ENCODE results near the gene ACCSL. TPM values are rescaled to one million over a fixed set of nuclear protein-coding genes. Genes with fewer than 3 reads are reported as not detected.

The ACCSL gene
- total RNA-seq, 2 donors from 2014 or later: 0.15 to 0.78 TPM

GRCh38 chr11:44104481-44105294 is 56.9 kb downstream of the ACCSL start:
- ATAC-seq: no peak
- H3K36me3 Mint-ChIP-seq (ENCODE audit: low read depth): peaks cover 2% of the 10 kb centered on the region

GRCh38 chr11:44108260-44108659 is 60.5 kb downstream of the ACCSL start:
- Mint-ChIP-seq H3K4me3 (no peak overlapping the region), H3K27me3 (no peaks in the 10 kb centered on the region), H3K36me3 (ENCODE audit: low read depth) (peaks cover 8% of the 10 kb centered on the region), H3K4me1 (peaks cover 18% of the 10 kb centered on the region), H3K27ac (no peak overlapping the region)
- H3K9me3 ChIP-seq (ENCODE audit: control insufficient read depth, low read length, poor library complexity, severe bottlenecking): no peaks in the 10 kb centered on the region
- DNase-seq (no peak), ATAC-seq (no peak)

More at GRCh38 chr11:44104481-44105294, 56.9 kb downstream of the ACCSL start:
- no peak overlapping the region for H3K4me3 Mint-ChIP-seq
- no peaks in the 10 kb centered on the region for H3K9me3 ChIP-seq (ENCODE audit: control insufficient read depth, low read length, poor library complexity, severe bottlenecking)
- H3K27ac Mint-ChIP-seq: no peak overlapping the region
- H3K4me1 Mint-ChIP-seq: peaks cover 22% of the 10 kb centered on the region
- DNase-seq: no peak
- no peaks in the 10 kb centered on the region for H3K27me3 Mint-ChIP-seq

Other genes with a start within 250 kb of the ACCSL start
- 10 to 100 TPM; 28.8 to 31.2 TPM for gene ALKBH3, start 167.2 kb upstream of the ACCSL start, total RNA-seq
- under 1 TPM in 1 of 2 donors, not detected in 1; 0.34 TPM for gene C11orf96, start 105.3 kb upstream of the ACCSL start, total RNA-seq
- 10 to 100 TPM; 22.2 to 22.6 TPM for gene ACCS, start 18.3 kb downstream of the ACCSL start, total RNA-seq
- 10 to 100 TPM; 23.6 to 28.0 TPM for gene EXT2, start 47.7 kb downstream of the ACCSL start, total RNA-seq

Measured in T-helper 17 cell (primary cell).